A549 treated with RU486 at 1 μM for 4 hours (cell line): ENCODE results near the gene HNRNPCL1. TPM values are rescaled to one million over a fixed set of nuclear protein-coding genes. Genes with fewer than 3 reads are reported as not detected.

Experiments
- total RNA-seq: library from RNA; stranded (reverse); fragments of 200-300 nt; extraction: Qiagen RNA extraction; gene quantifications from 5 replicates; pipeline ENCODE4 v1.2.3, GENCODE V29; 2022; ENCODE audit warnings: low read depth

Gene HNRNPCL1
- total RNA-seq = not detected in 5 replicates

GRCh38 chr1:12848620-12849019, at the start of gene HNRNPCL1:
HNRNPCL1 (minus strand) TSS chr1:12848720; CDS start chr1:12848289, 431 bp downstream.

GRCh38 chr1:12898170-12898569, 49.6 kb upstream of the HNRNPCL1 start, which contains the start of gene PRAMEF10:
PRAMEF10 (minus strand) TSS chr1:12898270; CDS start chr1:12895847, 2,423 bp downstream.

GRCh38 chr1:12886101-12886500, 37.6 kb upstream of the HNRNPCL1 start, which contains the start of gene PRAMEF4:
PRAMEF4 (minus strand) TSS chr1:12886201; CDS start chr1:12883394, 2,807 bp downstream.

GRCh38 chr1:12856786-12857185, 8.3 kb upstream of the HNRNPCL1 start, which contains the start of gene PRAMEF2:
PRAMEF2 (plus strand) TSS chr1:12857086; CDS start chr1:12859010, 1,924 bp downstream.

GRCh38 chr1:12831310-12831709, 17.2 kb downstream of the HNRNPCL1 start, which contains the start of gene PRAMEF11:
PRAMEF11 (minus strand) TSS chr1:12831410; CDS start chr1:12828789, 2,621 bp downstream.

Other genes starting within 250 kb of the HNRNPCL1 start
- gene DHRS3, start 230.5 kb downstream of the HNRNPCL1 start, total RNA-seq = 43.6 to 58.9 TPM (median 53.9 TPM) in 5 replicates
- not detected in 5 replicates for gene AADACL4, start 204.6 kb downstream of the HNRNPCL1 start, total RNA-seq
- not detected in 5 replicates for gene AADACL3, start 132.6 kb downstream of the HNRNPCL1 start, total RNA-seq
- gene CFAP107, start 102.5 kb downstream of the HNRNPCL1 start, total RNA-seq = not detected in 5 replicates
- not detected in 5 replicates for gene PRAMEF12, start 75.0 kb downstream of the HNRNPCL1 start, total RNA-seq
- gene PRAMEF1, start 57.3 kb downstream of the HNRNPCL1 start, total RNA-seq = not detected in 5 replicates
- gene PRAMEF11, start 17.3 kb downstream of the HNRNPCL1 start, total RNA-seq = not detected in 5 replicates
- not detected in 5 replicates for gene PRAMEF2, start 8.4 kb upstream of the HNRNPCL1 start, total RNA-seq
- not detected in 5 replicates for gene PRAMEF4, start 37.5 kb upstream of the HNRNPCL1 start, total RNA-seq
- not detected in 5 replicates for gene PRAMEF10, start 49.5 kb upstream of the HNRNPCL1 start, total RNA-seq
- not detected in 5 replicates for gene PRAMEF7, start 67.9 kb upstream of the HNRNPCL1 start, total RNA-seq
- gene PRAMEF6, start 98.9 kb upstream of the HNRNPCL1 start, total RNA-seq = not detected in 5 replicates
- gene PRAMEF27, start 207.9 kb upstream of the HNRNPCL1 start, total RNA-seq = not detected in 5 replicates
- gene HNRNPCL3, start 212.0 kb upstream of the HNRNPCL1 start, total RNA-seq = not detected in 5 replicates
- not detected in 5 replicates for gene PRAMEF25, start 222.1 kb upstream of the HNRNPCL1 start, total RNA-seq